IMR-90 (cell line): ENCODE data around the gene IFT52. TPM values are rescaled to one million over a fixed set of nuclear protein-coding genes. Genes with fewer than 3 reads are reported as not detected.

Source experiments
- ATAC-seq: fragments of 200-7000 bp; cut with Tn5 transposase; 2 replicates; pipeline ENCODE4 v1.9.1; 2020; ENCODE audit warnings: low read depth, mild to moderate bottlenecking, moderate library complexity
- BruUV-seq: library from RNA; stranded (reverse); fragments of 400-500 nt; replicated peaks from 2 replicates; lab custom pipeline; 2021; lab: Mats Ljungman, UMichigan
- CTCF ChIA-PET: fragments of 300-600 bp; formaldehyde crosslinking; extraction: SDS; loops from one replicate; lab custom pipeline; 2021; ENCODE audit warnings: antibody characterized with exemption; lab: Yijun Ruan, JAX
- POLR2A ChIA-PET: fragments of 300-600 bp; sonication (Branson Sonifier 250); formaldehyde crosslinking; loops from one replicate; lab custom pipeline; 2022; ENCODE audit warnings: antibody characterized with exemption; ENCODE audit not compliant: unreplicated experiment; lab: Charles Lee
- DNase-seq: peaks from one replicate; pipeline ENCODE4 v3.0.0; 2013
- H2AFZ ChIP-seq: replicated peaks from 2 replicates; pipeline ENCODE3; 2013; ENCODE audit warnings: low read length, mild to moderate bottlenecking; ENCODE audit not compliant: poor library complexity
- H2AK5ac ChIP-seq: 2 replicates; pipeline ENCODE4 v1.6.1; 2013; ENCODE audit warnings: low read depth, low read length, inconsistent platforms
- H2AK9ac ChIP-seq: replicated peaks from 2 replicates; pipeline ENCODE3; 2013; ENCODE audit warnings: mild to moderate bottlenecking, low read depth, low read length, moderate library complexity; ENCODE audit not compliant: poor library complexity
- H2BK120ac ChIP-seq: 2 replicates; pipeline ENCODE4 v1.6.1; 2013; ENCODE audit warnings: low read depth, low read length, inconsistent platforms
- H2BK15ac ChIP-seq: 3 replicates; pipeline ENCODE4 v1.6.1; 2013; ENCODE audit warnings: low read depth, low read length, inconsistent platforms
- H2BK20ac ChIP-seq: 2 replicates; pipeline ENCODE4 v1.6.1; 2013; ENCODE audit warnings: low read depth, mild to moderate bottlenecking, inconsistent platforms, low read length, moderate library complexity
- H2BK5ac ChIP-seq: 2 replicates; pipeline ENCODE4 v1.6.1; 2013; ENCODE audit warnings: mild to moderate bottlenecking, low read depth, low read length, inconsistent platforms; ENCODE audit not compliant: poor library complexity, severe bottlenecking
- H3K14ac ChIP-seq: replicated peaks from 2 replicates; pipeline ENCODE4 v1.6.1; 2013; ENCODE audit warnings: low read depth, low read length, inconsistent platforms
- H3K18ac ChIP-seq: 2 replicates; pipeline ENCODE4 v1.6.1; 2013; ENCODE audit warnings: low read depth, low read length, control low read depth
- H3K23ac ChIP-seq: 2 replicates; pipeline ENCODE4 v1.6.1; 2013; ENCODE audit warnings: low read depth, low read length, inconsistent platforms
- H3K27ac ChIP-seq: 2 replicates; pipeline ENCODE4 v1.5.1; 2013; ENCODE audit warnings: mild to moderate bottlenecking, control low read depth, low read length; ENCODE audit not compliant: insufficient read depth
- H3K27me3 ChIP-seq: 2 replicates; pipeline ENCODE4 v1.6.1; 2013; ENCODE audit warnings: low read length; ENCODE audit not compliant: control insufficient read depth, insufficient read depth
- H3K36me3 ChIP-seq: 2 replicates; pipeline ENCODE4 v1.6.1; 2013; ENCODE audit warnings: low read length, mixed read lengths; ENCODE audit not compliant: control insufficient read depth, insufficient read depth
- H3K4ac ChIP-seq: 2 replicates; pipeline ENCODE4 v1.6.1; 2013; ENCODE audit warnings: low read depth, low read length, inconsistent platforms
- H3K4me1 ChIP-seq: 2 replicates; pipeline ENCODE4 v1.6.1; 2013; ENCODE audit warnings: low read length, mixed read lengths; ENCODE audit not compliant: control insufficient read depth, insufficient read depth
- H3K4me2 ChIP-seq: 2 replicates; pipeline ENCODE4 v1.6.1; 2013; ENCODE audit warnings: low read depth, mild to moderate bottlenecking, control low read depth, low read length, moderate library complexity
- H3K4me3 ChIP-seq: 2 replicates; pipeline ENCODE4 v1.5.1; 2013; ENCODE audit warnings: low read depth, mild to moderate bottlenecking, control low read depth, low read length, moderate library complexity; ENCODE audit not compliant: insufficient read depth
- H3K56ac ChIP-seq: 2 replicates; pipeline ENCODE4 v1.6.1; 2013; ENCODE audit warnings: low read length, inconsistent platforms; ENCODE audit not compliant: insufficient read depth; ENCODE audit errors: extremely low read depth
- H3K79me1 ChIP-seq, 2 experiments: 2 replicates each; pipeline ENCODE4 v1.6.1; 2013; ENCODE audit warnings: low read length in 2 of 2, inconsistent platforms in 1 of 2, low read depth in 1 of 2
- H3K9ac ChIP-seq: 2 replicates; pipeline ENCODE4 v1.6.1; 2013; ENCODE audit warnings: low read depth, low read length, control low read depth
- H3K9me1 ChIP-seq: 2 replicates; pipeline ENCODE4 v1.6.1; 2013; ENCODE audit warnings: low read length, inconsistent platforms; ENCODE audit not compliant: insufficient read depth
- H3K9me3 ChIP-seq: 2 replicates; pipeline ENCODE4 v1.6.1; 2013; ENCODE audit warnings: low read length; ENCODE audit not compliant: control insufficient read depth, insufficient read depth
- H4K20me1 ChIP-seq: 2 replicates; pipeline ENCODE4 v1.6.1; 2013; ENCODE audit warnings: low read length, inconsistent platforms; ENCODE audit not compliant: insufficient read depth
- H4K5ac ChIP-seq: 2 replicates; pipeline ENCODE4 v1.6.1; 2013; ENCODE audit warnings: mild to moderate bottlenecking, low read depth, low read length, control low read depth
- H4K8ac ChIP-seq, 2 experiments: 2 replicates each; pipeline ENCODE4 v1.6.1; 2013; ENCODE audit warnings: low read depth in 2 of 2, low read length in 2 of 2, control low read depth in 1 of 2, inconsistent platforms in 1 of 2
- H4K91ac ChIP-seq: 2 replicates; pipeline ENCODE4 v1.6.1; 2013; ENCODE audit warnings: low read depth, low read length, inconsistent platforms; ENCODE audit not compliant: insufficient read depth
- CEBPB ChIP-seq: IDR thresholded peaks from 2 replicates; pipeline ENCODE4 v1.6.1; 2012; ENCODE audit warnings: low read depth, low read length, improper control_type of control experiment
- ELK1 ChIP-seq: fragments of 150-350 bp; IDR thresholded peaks from 2 replicates; pipeline ENCODE4 v1.6.1; 2016; ENCODE audit warnings: low read depth, mild to moderate bottlenecking, low read length, moderate library complexity, borderline replicate concordance
- FOS ChIP-seq: fragments of 150-350 bp; IDR thresholded peaks from 2 replicates; pipeline ENCODE4 v1.6.1; 2016; ENCODE audit warnings: low read depth, low read length
- MAZ ChIP-seq: IDR thresholded peaks from 2 replicates; pipeline ENCODE4 v1.6.1; 2012; ENCODE audit warnings: low read depth, mild to moderate bottlenecking, low read length, improper control_type of control experiment, moderate library complexity, borderline replicate concordance
- MXI1 ChIP-seq: IDR thresholded peaks from 2 replicates; pipeline ENCODE4 v1.6.1; 2012; ENCODE audit warnings: low read depth, mild to moderate bottlenecking, low read length, moderate library complexity, borderline replicate concordance
- NFE2L2 ChIP-seq: fragments of 150-350 bp; IDR thresholded peaks from 2 replicates; pipeline ENCODE4 v1.6.1; 2016; ENCODE audit warnings: low read depth, mild to moderate bottlenecking, low read length
- RAD21 ChIP-seq: IDR thresholded peaks from 2 replicates; pipeline ENCODE4 v1.6.1; 2012; ENCODE audit warnings: low read length, improper control_type of control experiment
- RFX5 ChIP-seq: IDR thresholded peaks from 2 replicates; pipeline ENCODE4 v1.8.0; 2012; ENCODE audit warnings: low read depth, mild to moderate bottlenecking, low read length, moderate library complexity
- SMC3 ChIP-seq: fragments of 150-350 bp; IDR thresholded peaks from 2 replicates; pipeline ENCODE4 v1.6.1; 2016; ENCODE audit warnings: low read depth, mild to moderate bottlenecking, antibody characterized with exemption, low read length, moderate library complexity
- WGBS, 2 experiments: methylation state at CpG; one replicate each; pipeline versions ENCODE4 v1.1.5 to v1.1.7; 2013; ENCODE audit warnings: missing lambda C conversion rate in 2 of 2; ENCODE audit not compliant: insufficient read length in 1 of 2; ENCODE audit errors: extremely low coverage in 2 of 2; 5-methylcytosine and 5-hydroxymethylcytosine counted together
- dilution Hi-C: fragments of 300-500 bp; cut with HindIII; formaldehyde crosslinking; loops from one replicate; pipeline ENCODE4 v1.14.3; 2018; ENCODE audit warnings: low sequenced_read_pairs; ENCODE audit not compliant: unreplicated experiment
- in situ Hi-C: fragments of 300-500 bp; cut with MboI; formaldehyde crosslinking; loops from 3 replicates; pipeline ENCODE4 v1.14.3; 2019; ENCODE audit warnings: low sequenced_read_pairs, inconsistent platforms, mixed read lengths
- intact Hi-C: fragments of 100-400 bp; cut with micrococcal nuclease; formaldehyde crosslinking; loops from 2 replicates; pipeline ENCODE4 v1.10.0; 2022
- polyA plus RNA-seq, 3 experiments: library from polyadenylated mRNA; depleted of rRNA; stranded (reverse); fragments of >200 nt; gene quantifications; 2 replicates each; pipeline ENCODE4 v1.2.3, GENCODE V29; 2012; ENCODE audit warnings: low replicate concordance in 1 of 3
- total RNA-seq: library from RNA; depleted of rRNA; stranded (reverse); fragments of >200 nt; gene quantifications from 2 replicates; pipeline ENCODE4 v1.2.3, GENCODE V29; 2012
- TF ChIP-seq, protein P1 (sequence below): conservative IDR thresholded peaks from 2 replicates; pipeline ENCODE4 v1.5.1; 2012; ENCODE audit warnings: mild to moderate bottlenecking, low read depth, low read length, improper control_type of control experiment

IFT52 gene
- total and polyA plus RNA-seq, 2 of the 4 experiments (the other 2 are of a cell fraction) = 31.2 to 55.6 TPM

DNA sequence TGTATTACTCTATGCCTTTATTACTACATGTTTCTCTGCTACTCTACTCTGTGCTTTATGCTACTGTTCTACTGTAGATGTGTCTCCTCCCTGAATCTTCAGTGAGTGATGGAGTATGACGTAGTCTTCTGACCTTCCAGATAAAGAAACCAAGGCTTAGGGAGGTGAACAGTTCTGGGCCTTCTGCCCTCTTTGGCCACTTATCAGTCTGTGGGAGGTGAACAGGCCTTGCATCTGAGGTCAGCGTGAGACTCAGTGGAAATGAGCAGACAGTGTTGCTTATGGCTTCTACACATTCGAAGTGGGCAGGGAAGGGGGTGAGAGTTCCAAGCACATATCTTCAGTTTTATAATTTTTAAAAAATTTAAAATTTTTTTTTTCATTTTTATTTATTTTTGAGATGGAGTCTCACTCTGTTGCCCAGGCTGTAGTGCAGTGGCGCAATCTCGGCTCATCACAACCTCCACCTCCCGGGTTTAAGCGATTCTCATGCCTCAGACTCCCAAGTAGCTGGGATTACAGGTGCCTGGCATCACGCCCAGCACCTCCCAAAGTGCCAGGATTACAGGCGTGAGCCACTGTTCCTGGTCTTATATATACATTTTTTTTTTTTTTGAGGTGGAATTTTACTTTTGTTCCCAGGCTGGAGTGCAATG, 100.3 kb downstream of the IFT52 start:
- H2BK120ac ChIP-seq = no peak overlapping the region
- H4K91ac ChIP-seq = no peak overlapping the region
- H2BK5ac ChIP-seq = no peak overlapping the region
- BruUV-seq = no TSS peak
- H3K4ac ChIP-seq = no peak overlapping the region
- in situ Hi-C loops = loop anchor here (10.0 kb wide), 1 partner anchor 156 kb away; no protein-coding TSS in a partner anchor
- ATAC-seq (no peak), DNase-seq (no peak)
- no peak overlapping the region for H3K23ac ChIP-seq
- no peak overlapping the region for H3K9ac ChIP-seq
- no peaks in the 10 kb centered on the region for H3K9me3 ChIP-seq
- TF ChIP-seq MAZ = no peak
- TF ChIP-seq, protein P1, sequence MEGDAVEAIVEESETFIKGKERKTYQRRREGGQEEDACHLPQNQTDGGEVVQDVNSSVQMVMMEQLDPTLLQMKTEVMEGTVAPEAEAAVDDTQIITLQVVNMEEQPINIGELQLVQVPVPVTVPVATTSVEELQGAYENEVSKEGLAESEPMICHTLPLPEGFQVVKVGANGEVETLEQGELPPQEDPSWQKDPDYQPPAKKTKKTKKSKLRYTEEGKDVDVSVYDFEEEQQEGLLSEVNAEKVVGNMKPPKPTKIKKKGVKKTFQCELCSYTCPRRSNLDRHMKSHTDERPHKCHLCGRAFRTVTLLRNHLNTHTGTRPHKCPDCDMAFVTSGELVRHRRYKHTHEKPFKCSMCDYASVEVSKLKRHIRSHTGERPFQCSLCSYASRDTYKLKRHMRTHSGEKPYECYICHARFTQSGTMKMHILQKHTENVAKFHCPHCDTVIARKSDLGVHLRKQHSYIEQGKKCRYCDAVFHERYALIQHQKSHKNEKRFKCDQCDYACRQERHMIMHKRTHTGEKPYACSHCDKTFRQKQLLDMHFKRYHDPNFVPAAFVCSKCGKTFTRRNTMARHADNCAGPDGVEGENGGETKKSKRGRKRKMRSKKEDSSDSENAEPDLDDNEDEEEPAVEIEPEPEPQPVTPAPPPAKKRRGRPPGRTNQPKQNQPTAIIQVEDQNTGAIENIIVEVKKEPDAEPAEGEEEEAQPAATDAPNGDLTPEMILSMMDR = no peak
- TF ChIP-seq MXI1 = no peak
- TF ChIP-seq CEBPB = no peak
- TF ChIP-seq ELK1 = no peak
- TF ChIP-seq FOS = no peak
- TF ChIP-seq NFE2L2 = no peak
- TF ChIP-seq SMC3 = no peak
- TF ChIP-seq RAD21 = no peak
- TF ChIP-seq RFX5 = no peak
- dilution Hi-C loops = no loop called here
- no peak overlapping the region for H3K56ac ChIP-seq
- no peak overlapping the region for H2AFZ ChIP-seq
- H2AK9ac ChIP-seq = no peak overlapping the region
- H3K4me3 ChIP-seq = no peak overlapping the region
- no peak overlapping the region for H3K27ac ChIP-seq
- H4K20me1 ChIP-seq = no peaks in the 10 kb centered on the region; the same call in 1 of the 2 replicates
- no peak overlapping the region for H3K14ac ChIP-seq
- intact Hi-C loops = no loop called here
- no peak overlapping the region for H2BK15ac ChIP-seq
- no peaks in the 10 kb centered on the region for H3K27me3 ChIP-seq
- no peak overlapping the region for H2BK20ac ChIP-seq
- H3K4me2 ChIP-seq = no peak overlapping the region
- no peaks in the 10 kb centered on the region for H3K9me1 ChIP-seq
- CTCF ChIA-PET = interaction anchor here (0.7 to 3.3 kb wide), 4 partner anchors 10 to 153 kb away, joined by 3 to 20 read pairs (median 4); no protein-coding TSS in a partner anchor
- 100% methylated on average over 4 of the region's 9 CpGs; no CpG with 5 or more reads in 1 of the 2 experiments for WGBS, 2 experiments
- no peaks in the 10 kb centered on the region for H3K79me1 ChIP-seq
- no peak overlapping the region for H3K18ac ChIP-seq
- no peak overlapping the region for H4K5ac ChIP-seq
- POLR2A ChIA-PET = no interaction called here
- no peak overlapping the region for H2AK5ac ChIP-seq
- no peak overlapping the region for H4K8ac ChIP-seq
- H3K4me1 ChIP-seq = no peaks in the 10 kb centered on the region
- H3K36me3 ChIP-seq = peaks cover 2% of the 10 kb centered on the region; the same call in 1 of the 2 replicates
